HG03469 (cell line): ENCODE measurements around the gene FAM184A.

Experiments used
- ATAC-seq: cut with Tn5 transposase; IDR thresholded peaks from one replicate; pipeline ENCODE4 v1.9.1; 2021; ENCODE audit warnings: mild to moderate bottlenecking, moderate library complexity, moderate number of reproducible peaks; ENCODE audit not compliant: unreplicated experiment

FAM184A gene

DNA sequence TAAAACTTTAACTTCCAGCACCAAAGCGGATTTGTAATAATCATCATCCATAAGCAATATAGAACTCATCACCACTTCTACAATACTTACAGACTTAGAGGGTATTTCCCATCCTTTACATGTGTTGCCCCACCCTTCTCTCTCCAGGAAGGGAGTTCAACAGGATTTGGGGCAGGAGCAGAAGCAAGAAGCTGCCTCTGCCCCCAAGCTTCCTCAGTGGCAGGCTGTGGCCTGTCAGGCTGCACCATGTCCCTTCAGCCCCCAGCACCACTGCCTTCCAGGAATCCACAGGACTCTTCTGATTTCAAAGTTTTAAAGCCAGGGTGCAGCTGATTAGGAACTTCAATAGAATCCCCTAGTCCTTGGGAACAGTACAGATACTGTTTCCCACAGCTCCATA lies 106.8 kb downstream of the FAM184A start:
- no peak for ATAC-seq

DNA sequence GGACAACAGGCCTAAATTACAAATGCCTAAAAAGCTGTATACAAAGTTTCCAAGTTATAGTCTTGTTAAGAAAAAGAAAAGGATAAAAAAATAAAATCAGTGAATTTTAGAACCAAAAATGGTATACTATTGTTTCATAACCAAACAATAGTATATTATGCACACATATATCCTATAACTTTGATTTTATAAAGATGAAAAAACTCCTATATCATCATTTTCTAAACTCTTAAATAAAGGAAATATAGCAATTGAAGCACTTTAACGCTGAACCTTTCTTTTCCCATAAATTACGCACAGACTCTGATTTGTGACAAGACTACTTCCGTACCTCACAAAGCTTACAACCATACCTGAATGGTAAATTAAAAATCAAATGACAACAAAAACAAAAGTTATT lies 107.6 kb downstream of the FAM184A start:
- no peak for ATAC-seq

- ATAC-seq: no peak
Observed at GRCh38 chr6:118968416-118968815, 110.0 kb downstream of the FAM184A start.

DNA sequence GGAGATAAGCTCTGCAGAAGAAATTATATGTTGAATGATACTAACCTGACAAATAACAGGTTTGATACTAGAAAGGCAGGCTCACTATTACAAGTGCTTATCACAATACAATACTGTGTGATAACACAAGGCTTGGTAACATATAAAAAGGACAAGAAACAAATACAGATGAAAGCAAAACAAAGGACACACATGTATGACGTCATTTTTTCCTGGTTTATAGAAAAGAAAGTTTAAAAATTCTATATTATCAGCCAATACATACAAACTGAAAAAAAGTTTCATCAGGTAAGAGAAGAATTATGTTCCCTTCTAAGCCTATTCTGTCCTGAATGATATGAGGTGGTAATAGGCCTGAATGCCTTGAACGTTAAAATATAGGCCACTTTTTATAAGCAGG lies 111.2 kb downstream of the FAM184A start:
- no peak for ATAC-seq

DNA sequence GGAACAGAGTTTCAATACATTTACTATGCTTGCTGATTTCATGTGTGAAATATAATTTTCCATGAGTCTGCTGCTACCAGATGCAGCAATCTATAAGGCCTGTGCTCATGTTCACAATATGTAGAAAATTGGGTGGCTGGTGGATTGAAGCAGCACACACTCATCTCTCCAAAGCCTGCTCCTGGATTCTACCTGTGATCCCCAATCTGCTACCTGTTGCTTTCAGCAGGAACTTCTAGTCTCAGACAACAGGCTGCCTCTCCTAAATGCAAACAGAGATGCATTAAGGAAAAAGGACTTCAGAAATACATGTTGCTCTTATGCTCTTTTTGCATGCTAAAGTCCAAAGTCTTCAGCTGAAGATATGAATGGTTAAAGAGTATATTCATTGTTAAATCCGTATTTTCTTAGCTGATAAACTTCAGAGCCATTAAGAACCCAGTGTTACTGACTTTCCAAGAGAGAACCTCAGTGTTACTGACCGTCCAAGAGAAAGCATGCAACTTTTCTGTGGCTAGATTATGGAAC lies 112.6 kb downstream of the FAM184A start:
- no peak for ATAC-seq

DNA sequence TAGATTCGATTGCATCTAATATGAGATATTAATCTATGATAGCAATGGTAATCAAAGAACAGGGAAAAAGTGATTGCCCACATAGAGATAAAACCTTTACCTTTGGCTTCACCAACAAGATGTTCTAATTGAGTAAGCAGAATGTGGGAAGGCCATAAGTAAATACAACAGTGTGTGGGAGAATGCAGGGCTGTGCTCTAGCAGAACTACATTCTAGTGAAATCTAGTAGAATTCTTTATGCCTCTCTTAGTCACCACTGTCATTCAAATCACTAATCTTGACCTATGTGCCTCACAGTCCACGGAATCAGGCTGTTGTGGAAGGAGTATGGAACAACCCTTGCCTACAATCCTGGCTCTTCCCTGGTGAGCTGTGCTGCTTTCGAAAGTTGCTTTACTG lies 113.1 kb downstream of the FAM184A start:
- no peak for ATAC-seq

GRCh38 chr6:118963003-118963402 lies 115.5 kb downstream of the FAM184A start:
- no peak for ATAC-seq

- ATAC-seq: no peak
Observed at GRCh38 chr6:118959903-118960302, 118.6 kb downstream of the FAM184A start.

- no peak for ATAC-seq
Observed at GRCh38 chr6:118953391-118953790, 125.1 kb downstream of the FAM184A start.

- ATAC-seq: no peak
Observed at GRCh38 chr6:118952683-118953082, 125.8 kb downstream of the FAM184A start.

DNA sequence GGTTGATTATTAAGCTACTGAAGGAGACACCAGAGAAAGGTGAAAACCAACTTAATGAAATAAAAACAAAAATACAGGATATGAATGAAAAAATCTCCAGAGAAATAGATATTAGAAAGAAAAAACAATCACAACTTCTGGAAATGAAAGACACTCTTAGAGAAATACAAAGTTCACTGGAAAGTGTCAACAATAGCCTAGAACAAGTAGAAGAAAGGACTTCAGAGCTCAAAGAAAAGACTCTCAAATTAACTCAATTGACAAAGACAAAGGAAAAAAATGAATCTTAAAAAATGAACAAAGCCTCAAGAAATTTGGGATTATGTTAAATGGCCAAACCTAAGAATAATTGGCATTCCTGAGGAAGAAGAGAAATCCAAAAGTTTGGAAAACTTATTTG lies 133.2 kb downstream of the FAM184A start:
- ATAC-seq: no peak

DNA sequence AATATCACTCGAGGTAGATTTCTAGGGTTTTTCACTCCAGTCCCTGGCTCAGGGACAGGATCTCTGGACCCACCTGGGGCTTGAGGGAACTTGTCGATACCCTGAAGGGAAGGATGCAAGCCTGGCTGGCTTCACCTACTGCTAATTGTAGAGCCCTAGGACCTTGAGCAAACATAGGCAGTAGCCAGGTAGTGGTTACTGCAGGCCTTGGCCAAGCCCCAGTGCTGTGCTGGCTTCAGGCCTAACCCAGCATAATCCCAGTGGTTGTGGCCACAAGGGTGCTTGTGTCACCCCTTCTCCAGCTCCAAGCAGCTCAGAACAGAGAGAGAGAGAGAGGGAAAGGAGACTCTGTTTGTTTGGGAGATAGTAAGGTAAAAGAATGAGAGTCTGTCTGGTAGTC lies 137.7 kb downstream of the FAM184A start:
- no peak for ATAC-seq

DNA sequence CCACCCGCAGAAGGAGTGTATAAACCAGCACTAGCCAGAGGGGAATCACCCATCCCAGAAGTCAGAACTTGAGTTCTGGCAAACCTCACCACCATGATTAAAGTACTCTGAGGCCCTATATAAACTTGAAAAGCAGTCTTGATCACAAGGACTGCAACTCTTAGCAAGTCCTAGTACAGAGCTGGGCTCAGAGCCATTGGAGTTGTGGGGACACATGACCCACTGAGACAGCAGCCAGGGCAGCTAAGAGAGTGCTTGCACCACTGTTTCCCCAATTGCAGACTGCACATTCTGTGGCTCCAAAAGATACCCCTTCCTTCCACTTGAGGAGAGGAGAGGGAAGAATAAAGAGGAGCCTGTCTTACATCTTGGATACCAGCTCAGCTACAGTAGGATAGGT lies 138.8 kb downstream of the FAM184A start:
- ATAC-seq: no peak

GRCh38 chr6:118935978-118936703 lies 142.3 kb downstream of the FAM184A start:
- no peak for ATAC-seq

- peak; percentile 5 for ATAC-seq
Observed at GRCh38 chr6:118935331-118935668, 143.2 kb downstream of the FAM184A start.

- ATAC-seq: peak; percentile 93
Observed at GRCh38 chr6:118934461-118935330, 143.8 kb downstream of the FAM184A start, which contains the start of gene MCM9. Gene MCM9, minus strand, starts transcription at chr6:118935159. Its CDS starts 3,436 bp downstream, at chr6:118931723.

GRCh38 chr6:118933855-118934460 lies 144.5 kb downstream of the FAM184A start:
- ATAC-seq: no peak

DNA sequence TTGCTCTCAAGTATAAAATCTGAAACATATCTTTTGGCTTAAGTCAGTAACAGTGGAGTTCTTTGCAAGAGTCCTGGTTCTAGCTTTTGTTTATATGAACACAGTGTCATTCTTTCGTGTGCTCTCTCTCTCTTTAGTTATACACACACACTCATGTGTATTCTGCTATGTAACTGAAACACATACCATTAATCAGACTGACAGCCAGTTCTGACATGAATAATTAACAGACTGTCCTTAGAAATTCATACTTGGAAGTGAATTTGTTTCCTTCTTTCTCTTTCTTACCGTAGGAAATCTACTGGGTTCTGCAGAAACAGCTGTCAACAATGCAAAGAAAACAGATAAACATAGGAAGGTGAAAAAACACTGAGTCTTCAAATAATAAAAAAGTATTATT lies 146.0 kb downstream of the FAM184A start:
- ATAC-seq: no peak

DNA sequence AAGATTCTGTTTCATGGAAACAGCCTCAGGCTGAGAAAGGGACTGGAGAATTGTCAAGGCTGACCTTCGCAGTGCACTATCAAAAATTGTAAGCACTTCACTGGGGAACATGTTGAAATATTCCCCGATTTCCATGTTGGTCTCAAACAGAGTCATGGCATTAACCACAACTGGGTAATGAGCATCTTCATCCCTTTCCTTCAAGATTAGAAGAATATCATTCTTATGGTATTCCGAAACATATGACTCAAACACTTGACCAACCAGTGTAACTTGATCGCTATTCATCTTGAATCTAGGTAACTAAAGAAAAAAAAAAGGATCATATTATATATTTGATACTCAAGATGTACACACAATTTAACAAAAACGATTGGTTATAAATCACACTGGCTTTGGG lies 147.0 kb downstream of the FAM184A start:
- ATAC-seq: no peak

DNA sequence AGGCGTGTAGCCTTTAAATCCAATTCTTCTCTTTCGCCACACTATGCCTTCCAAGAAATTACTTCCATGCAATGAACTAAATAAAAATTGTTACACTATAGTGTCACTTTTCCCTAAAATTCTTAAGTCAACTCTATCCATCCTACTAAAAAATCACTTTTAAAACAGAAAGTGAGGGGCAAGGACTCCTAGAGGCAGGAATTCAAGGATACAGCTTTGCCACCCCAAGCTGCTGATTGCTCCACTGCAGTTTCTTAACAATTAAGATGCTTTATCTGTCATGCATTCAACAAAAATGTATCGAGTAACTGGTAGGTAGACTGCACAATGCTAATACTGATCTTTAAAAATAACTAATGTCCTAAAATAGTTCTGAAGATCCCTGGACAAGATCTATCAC lies 147.8 kb downstream of the FAM184A start:
- no peak for ATAC-seq

DNA sequence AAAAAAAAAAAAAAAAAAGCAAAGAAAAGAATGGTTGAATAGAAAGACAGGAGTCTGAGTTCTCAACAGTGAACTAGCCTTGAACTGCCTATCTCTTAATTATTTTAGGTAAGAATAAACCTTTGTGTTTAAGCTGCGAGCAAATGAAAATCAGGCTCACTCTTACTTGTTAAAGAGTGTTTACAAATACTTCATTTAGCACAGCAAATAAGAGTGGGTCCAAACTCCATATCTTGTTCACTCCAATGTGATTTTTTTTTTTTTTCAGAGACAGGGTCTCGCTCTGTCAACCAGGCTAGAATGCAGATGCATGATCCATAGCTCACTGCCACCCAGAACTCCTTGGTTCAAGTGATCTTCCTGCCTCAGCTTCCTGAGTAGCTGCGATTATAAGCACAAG lies 155.4 kb downstream of the FAM184A start:
- ATAC-seq: no peak

- ATAC-seq: no peak
Observed at GRCh38 chr6:118921084-118921483, 157.4 kb downstream of the FAM184A start.
